Measurements from ENCODE around the gene ETFA.

GRCh38 chr15:76223521-76223920 is 87.7 kb downstream of the ETFA start:
- no peak for TF ChIP-seq CTCF (IDR thresholded peaks at IDR 0.05)
- TF ChIP-seq EP300 (IDR thresholded peaks at IDR 0.05), result no peak
- no peak for TF ChIP-seq POLR2A (IDR thresholded peaks at IDR 0.05)
- TF ChIP-seq POLR2AphosphoS5 (IDR thresholded peaks at IDR 0.05), result no peak

Data from sigmoid colon (tissue), 4 donors.